CD4-positive, alpha-beta T cell treated with Interleukin-4 for 4 hours (primary cell): ENCODE results near the gene PRKRIP1.
"Not testable (repeated sequence)": the region's sequence is repeated elsewhere in the genome, so short reads cannot be mapped to it uniquely, and the experiment has no call there.

Experiments used
- DNase-seq: peaks from one replicate; pipeline ENCODE4 v3.0.0-alpha.2; 2020

The PRKRIP1 gene

DNA sequence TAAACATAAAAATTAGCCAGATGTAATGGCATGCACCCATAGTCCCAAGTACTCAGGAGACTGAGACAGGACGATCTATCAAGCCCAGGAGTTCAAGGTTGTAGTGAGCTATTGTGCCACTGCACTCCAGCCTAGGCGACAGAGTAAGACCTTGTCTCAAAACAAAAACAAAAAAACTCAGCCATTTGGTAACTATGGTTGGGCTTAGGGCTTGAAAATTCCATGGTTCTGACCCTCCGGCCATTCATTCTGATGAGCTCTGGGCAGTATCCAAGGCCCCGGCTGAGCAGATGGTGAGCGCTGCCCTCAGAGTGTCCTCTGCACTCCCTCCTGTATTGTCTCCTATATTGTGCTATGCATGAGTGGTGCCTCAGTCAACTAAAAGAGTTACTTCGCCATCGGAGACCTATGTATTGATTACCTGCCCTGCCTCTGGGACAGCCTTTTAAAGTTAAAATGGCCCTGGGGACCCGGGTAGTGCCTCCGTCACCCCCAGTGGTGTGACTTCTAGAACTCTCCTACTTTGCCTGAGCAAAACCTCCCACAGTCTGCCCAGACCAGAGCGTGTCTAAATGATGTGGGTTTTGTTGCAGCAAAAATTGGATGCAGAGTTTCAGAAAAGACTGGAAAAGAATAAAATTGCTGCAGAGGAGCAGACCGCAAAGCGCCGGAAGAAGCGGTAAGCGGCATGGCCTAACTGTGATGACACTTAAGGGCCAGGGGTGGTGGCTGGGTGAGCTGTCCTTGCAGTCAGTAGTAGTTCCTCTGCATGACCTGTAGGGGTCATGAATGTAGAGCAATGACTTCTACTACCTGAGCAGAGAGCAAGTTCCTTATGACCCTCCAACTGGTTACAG lies 8.1 kb downstream of the PRKRIP1 start:
- peak; percentile 72 for DNase-seq

DNA sequence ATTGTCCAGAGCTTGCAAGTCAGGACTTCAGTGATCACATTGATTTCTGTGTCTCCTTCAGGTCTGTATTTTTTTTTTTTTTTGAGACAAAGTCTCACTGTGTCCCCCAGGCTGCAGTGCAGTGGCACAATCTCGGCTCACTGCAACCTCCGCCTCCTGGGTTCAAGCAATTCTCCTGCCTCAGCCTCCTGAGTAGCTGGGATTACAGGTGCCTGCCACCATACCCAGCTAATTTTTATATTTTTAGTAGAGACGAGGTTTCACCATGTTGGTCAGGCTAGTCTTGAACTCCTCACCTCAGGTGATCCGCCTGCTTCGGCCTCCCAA lies 8.7 kb downstream of the PRKRIP1 start:
- not testable (repeated sequence) for DNase-seq

DNA sequence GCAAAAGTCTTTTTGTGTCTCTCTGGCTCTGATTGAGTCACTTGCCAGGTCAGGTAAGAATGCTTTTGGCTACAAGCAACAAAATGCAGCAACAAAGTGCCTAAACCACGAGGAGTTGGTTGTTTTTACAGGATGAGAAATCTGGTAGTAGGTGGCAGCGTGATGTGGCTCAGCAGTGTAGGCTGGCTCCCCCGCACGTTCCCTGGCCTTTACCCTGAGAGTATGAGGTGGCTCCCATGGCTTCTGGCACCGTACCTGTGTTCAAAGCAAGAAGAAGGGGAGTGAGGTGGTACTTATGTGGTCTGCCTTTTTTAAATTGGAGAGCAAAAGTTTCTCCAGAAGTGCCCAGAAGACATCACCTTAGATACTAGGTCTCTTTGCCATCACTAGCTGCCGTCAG lies 11.7 kb downstream of the PRKRIP1 start:
- no peak for DNase-seq

DNA sequence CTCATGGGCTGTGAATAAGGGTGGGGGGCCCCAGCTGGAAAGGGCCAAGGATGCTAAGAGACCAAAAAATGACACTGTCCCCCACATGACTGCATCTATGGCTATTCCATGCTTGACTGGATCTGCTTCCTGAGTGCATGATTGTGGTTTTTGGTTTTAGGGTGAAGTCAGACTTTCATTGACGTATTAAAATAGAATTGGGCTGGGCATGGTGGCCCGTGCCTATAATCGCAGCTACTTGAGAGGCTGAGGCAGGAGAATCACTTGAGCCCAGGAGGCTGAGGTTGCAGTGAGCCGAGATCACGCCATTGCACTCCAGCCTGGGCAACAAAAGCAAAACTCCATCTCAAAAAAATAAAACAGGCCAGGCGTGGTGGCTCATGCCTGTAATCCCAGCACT lies 12.4 kb downstream of the PRKRIP1 start:
- DNase-seq: not testable (repeated sequence)

DNA sequence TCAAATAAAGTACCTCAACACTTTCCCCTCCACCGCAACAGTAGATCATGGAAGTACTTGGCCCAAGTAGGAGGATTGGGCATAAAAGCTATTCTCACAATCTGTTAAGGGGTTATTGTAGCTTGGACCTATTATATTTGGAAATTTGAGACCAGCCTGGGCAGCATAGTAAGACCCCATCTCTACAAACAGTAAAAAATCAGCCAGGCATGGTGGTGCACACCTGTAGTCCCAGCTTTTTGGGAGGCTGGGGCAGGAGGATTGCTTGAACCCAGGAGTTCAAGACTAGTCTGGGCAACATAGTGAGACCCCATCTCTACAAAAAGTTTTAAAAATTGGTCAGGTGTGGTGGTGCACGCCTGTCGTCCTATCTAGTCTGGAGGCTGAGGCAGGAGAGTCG lies 13.2 kb downstream of the PRKRIP1 start:
- DNase-seq: no peak

DNA sequence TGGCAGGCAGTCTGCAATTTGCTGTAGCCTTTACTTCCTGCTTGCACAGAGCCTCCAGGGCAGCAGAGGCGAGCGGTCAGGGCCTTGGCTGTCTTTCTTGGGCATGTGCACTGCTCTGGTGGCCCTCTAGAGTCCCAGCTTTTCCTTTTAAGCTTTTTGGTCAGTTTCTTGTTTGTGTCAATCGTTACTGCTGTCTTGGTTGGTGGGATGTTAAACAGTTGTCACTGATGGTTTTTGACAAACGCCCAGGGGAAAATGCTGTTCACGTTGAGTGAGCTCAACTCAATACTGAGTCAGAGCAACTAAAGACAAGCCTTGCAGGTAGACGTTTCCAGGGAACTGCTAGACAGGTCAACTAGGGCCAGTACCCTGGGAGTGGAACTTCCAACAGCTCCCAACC lies 14.0 kb downstream of the PRKRIP1 start:
- DNase-seq: no peak

DNA sequence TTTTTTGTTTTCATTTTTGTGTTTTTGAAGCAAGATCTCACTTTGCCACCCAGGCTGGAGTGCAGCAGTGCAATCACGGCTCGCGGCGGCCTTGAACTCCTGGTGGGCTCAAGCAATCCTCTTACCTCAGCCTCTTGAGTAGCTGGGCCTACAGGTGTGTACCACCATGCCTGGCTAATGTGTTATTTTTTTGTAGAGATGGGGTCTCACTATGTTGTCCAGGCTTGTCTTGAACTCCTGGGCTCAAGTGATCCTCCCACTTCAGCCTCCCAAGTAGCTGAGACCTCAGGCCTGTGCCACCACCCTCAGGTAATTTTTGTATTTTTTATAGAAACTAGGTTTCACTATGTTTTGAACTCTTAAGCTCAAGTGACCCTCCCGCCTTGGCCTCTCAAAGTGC lies 14.8 kb downstream of the PRKRIP1 start:
- DNase-seq: no peak

DNA sequence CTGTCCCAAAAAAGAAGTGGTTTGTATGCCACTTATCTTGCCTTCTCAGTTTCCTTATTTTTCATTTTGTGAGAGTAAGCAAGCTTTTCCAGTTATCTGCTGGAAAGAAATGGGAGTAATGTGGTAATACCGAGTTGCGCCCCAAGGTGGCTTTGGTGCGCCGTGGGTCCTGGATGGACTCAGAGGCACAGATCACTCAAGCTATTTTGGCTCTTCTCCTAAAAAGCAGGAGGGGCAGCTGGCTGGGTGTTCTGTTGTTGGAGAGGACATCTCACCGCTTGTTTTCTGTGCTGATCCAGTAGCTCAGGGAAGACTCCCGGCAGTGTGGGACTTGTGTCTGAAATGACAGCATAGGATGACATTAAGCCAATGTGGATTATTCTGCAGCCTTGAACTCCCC lies 16.4 kb downstream of the PRKRIP1 start:
- peak; percentile 41 for DNase-seq

DNA sequence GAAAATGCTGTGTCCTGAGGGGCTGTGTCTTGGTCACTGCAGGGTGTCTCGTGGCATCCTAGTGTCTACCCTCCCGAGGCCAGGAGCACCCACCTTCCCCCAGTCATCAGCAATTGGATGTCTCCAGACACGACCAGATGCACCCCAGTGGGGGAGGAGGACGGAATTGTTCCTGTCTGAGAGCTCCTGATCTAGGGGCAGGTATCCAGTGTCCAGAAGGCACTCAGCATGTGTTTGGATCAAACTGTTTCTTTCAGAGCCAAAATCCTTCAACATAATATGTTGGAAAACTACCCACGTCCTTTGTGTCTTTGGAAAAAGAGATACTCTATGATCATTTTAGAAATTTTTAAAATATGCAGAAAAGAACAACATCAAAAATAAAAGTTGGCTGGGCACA lies 16.9 kb downstream of the PRKRIP1 start:
- DNase-seq: no peak

DNA sequence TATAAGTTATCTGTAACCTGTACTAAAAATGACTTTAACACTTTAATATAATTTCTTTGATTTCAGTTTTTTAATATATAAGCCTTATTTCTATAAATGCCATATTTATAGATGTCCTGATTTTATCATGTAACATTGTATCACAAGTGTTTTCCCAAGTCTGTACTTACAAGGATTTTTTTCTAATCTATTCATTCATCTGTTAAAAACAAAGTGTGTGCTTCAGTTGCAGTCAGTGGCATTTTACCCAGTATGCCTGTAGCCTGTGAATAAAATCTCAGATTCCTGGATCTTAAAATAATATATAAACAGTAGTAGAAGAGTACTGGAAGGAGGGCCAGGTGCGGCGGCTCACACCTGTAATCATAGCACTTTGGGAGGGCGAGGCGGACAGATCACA lies 17.4 kb downstream of the PRKRIP1 start:
- no peak for DNase-seq

DNA sequence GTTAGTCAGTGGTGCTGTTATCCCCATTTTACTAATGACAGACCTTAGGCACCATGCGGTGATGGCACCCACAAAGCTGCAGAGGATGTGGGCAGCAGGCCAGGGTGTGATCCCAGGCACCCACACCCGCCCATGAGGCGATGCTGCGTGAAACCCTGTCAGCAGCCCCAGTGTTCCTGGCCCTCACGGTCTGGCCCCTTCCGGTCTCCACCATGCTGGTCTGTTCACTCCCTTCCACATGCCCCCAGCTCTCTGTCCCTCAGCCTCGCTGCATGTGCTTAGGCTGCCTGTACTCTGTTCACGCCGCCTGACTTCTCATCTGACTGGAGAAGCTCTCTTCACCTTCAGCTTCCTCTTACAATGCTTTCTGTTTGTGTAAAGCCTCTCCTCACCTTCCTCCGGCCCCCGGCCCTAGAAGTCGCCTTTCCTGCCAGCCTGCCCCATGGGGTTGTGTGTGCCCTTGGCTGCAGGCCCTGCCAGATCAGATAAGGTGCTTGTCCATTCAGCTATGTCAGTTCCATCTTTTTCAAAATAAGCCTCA lies 19.6 kb downstream of the PRKRIP1 start:
- peak; percentile 67 for DNase-seq

DNA sequence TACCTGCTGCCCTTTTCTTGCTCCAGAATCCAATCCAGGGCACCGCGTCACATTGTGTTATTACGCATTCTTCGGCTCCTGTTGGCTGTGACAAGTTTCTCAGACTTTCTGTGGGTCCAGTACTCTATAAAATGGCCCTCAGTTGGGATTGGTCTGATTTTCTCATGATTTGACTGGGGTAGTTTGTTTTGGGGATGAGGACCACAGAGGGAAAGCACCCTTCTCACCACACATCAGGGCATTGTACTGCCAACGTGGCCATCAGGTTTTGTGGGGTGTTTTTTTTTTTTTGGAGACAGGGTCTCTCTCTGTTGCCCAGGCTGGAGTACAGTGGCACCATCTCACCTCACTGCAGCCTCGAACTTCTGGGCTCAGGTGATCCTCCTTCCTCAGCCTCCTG lies 20.2 kb downstream of the PRKRIP1 start:
- no peak for DNase-seq

DNA sequence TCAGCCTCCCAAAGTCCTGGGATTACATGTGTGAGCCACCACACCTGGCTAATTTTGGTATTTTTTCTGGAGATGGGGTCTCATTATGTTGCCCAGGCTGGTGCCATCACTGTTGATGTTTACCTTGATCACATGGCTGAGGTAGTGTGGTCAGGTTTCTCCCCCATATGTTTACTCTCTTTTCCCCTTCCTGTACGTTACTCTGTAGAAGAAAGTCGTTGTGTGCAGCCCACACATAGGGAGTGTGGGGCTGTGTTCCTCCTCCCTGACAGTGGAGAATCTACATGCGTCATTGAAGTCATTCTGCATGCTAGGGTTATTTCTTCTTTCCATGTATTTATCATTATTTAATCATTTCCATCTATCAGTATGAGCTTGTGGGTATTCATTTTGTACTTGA lies 20.9 kb downstream of the PRKRIP1 start:
- DNase-seq: no peak

DNA sequence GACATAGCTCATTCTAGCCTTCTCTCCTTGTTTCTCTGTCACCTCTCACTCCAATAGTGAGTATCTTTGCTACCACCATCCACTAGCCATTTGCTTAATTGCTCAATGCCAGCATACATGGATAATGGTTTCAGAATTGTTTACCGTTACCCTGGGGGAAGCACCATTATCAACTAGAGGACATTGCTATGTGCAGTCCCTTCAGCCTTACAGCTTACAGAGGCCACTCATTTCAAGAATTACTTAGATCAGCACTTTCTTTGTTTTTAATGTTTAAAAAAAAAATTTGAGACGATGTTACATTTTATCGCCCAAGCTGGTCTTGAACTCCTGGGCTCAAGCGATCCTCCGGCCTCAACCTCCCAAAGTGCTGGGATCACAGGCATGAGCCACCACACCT lies 22.4 kb downstream of the PRKRIP1 start:
- DNase-seq: no peak

DNA sequence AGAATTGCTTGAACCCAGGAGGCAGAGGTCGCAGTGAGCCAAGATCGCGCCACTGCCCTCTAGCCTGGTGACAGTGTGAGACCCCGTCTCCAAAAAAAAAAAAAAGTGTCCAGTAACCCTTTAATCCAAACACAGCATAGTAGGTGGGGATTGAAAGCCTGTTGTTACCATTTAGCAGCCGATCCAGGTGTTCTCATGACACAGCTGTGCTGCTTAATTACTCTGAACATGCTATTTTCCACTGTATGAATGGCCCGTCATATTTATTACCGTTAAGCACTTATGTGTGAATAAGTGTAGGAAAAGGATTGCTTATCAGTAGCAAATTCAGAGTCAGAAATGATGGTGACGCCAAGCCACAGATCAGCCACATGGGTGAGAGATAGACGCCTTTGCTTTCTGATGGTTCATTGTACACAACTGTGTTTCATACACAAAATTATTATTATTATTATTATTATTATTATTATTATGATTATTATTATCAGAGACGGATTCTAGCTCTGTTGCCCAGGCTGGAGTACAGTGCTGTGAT lies 25.6 kb downstream of the PRKRIP1 start:
- DNase-seq: no peak

DNA sequence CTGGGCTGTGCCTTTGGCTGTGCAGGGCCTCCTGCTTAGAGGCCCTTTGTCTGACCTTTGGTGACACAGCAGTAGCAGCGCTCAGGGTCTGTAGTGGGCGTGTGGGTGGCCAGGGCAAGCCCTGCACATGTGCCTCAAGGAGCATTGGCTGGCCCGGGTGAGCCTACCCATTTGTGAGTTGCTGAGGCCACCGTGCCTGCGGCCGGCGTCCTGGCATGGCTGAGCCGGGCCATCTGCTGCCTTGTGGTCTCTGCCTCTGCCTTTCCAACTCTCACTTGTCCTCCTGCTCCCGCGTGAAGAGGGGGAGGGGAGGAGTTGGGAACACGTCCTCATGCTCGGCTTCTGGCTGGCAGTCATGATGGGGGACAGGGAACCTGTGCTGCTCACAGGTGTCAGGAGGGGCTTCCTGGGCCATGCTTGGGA lies 28.0 kb downstream of the PRKRIP1 start:
- DNase-seq: no peak

DNA sequence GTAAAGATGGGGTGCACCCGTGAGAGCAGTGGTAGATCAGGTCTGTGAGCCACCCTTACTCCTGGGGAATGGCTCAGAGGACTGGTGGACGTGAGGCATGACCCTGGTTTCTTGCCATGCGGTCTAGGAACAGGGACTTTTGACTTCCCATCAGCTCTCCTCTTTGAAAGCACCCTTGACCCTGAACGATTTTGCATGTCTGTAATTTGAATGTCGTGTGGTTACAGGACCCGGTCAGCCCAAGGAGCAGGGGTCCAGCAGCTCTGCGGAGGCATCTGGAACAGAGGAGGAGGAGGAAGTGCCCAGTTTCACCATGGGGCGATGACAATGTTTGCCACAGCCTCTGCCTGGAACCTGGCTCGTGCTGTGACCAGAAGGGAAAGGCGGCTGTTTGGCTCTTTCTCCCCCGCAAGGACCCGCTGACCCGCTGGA lies 28.6 kb downstream of the PRKRIP1 start:
- no peak for DNase-seq

DNA sequence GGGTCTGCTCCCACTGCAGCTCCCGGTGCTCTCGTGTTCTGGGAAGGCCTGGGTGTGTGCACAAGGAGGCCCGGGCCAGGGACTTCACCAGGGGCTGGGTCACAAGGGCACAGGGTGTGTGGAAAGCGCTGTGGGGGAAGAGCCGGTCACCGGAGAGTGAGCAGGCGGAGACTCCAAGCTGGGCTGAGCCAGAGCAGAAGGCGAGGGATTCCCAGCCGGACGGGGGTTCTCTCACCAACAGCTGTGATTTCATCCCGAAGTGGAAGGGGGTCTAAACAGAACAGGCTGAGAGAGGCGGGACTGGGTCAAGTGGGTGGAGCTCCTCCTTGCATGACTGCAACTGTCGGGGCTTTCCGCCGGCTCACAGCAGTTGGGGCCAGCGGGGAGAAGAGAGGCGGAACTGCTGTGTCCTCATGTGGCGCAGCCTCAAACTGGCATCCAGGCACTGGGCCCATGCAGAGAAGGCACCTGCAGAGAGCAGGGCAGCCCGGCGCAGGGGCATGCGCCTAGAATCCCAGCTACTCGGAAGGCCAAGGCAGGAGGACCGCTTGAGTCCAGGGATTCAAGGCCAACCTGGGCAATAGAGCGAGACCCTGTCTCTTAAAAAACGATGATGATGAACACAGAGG lies 29.6 kb downstream of the PRKRIP1 start:
- peak; percentile 90 for DNase-seq

DNA sequence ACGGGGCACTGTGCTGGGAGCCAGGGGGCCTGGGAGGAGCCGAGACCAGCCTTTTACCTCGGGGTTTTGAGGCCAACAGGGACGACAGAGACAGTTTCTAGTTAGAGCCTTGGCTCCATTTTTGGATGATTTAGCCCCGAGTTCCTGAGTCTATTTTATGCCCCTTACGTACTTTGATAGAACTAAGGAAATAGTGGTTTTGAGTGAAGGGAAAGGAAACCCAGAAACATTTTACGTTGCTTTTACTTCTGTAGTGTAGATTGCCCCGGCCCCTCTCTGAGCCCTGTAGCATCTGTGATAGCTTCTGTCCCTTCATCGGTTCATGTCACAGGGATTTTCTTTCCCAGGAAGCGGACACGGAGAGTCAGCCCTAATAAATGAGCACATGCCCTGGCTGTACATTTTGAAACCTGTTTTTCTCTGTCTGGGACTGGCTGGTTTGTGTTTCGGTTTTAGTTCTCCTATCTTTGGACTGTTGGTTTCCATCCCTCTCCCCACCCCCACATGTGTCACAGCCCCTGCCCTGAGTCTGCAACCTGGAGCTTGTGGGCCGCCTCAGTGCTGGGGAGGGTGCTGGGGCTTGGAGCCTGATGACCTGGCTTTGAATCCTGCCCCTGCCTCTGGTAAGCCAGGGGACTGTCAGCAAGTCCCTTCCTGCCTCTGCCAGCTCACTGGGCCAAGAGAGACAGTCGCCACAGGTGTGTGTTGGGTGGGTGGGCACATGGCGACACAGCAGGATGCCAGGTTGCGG lies 30.3 kb downstream of the PRKRIP1 start:
- DNase-seq: peak; percentile 83

DNA sequence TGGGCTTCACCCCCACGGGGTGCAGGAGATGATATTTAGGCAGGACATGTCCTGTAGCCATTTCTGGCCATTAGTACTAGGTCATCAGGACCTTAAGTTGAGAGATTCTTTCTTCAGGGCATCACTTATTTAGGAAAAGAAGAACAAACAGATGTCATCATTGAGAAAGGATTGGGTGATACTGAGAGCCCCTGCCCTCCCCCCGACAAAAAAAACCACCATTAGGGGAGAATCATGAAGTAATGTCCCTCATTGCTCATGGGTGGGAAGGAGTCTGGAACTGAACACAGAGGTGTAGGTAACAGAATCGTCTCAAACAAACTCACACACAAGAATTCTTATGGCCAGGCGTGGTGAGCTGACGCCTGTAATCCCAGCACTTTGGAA lies 30.8 kb downstream of the PRKRIP1 start:
- peak; percentile 22 for DNase-seq

DNA sequence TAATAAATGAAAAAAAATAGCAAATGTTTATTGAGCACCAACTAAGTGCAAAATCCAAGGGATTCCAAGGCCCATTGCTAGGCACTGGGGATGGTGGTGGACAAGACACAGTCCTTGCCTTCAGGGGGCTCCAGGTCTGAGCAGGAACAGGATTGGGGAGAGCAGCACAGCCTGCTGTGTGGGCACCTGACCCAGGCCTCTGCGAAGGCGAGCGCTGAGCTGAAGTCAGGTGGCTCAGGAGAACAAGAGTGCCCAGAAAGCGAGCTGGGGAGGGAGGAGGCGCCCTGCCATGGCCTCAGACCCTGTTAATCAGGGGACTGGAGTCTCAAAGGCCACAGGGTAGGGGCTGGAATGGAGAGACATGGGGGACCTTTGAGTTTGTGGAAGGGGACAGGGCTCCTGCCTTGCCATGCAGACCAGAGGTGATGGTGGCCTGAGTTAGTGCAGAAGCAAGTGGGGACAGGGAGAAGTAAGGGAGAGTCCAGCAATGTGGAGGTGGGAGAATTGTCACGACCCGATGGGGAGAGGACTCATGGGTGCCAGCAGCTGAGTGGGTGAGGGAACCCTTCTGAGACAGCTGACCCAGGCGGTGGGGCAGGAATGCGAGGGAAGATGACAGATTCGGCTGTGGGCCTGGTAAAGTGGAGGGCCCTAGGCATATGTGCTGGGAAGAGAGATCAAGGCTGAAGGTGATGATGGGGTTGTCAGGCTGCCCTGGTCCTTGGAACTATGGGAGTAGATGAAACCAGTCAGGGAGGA lies 33.2 kb downstream of the PRKRIP1 start:
- no peak for DNase-seq

DNA sequence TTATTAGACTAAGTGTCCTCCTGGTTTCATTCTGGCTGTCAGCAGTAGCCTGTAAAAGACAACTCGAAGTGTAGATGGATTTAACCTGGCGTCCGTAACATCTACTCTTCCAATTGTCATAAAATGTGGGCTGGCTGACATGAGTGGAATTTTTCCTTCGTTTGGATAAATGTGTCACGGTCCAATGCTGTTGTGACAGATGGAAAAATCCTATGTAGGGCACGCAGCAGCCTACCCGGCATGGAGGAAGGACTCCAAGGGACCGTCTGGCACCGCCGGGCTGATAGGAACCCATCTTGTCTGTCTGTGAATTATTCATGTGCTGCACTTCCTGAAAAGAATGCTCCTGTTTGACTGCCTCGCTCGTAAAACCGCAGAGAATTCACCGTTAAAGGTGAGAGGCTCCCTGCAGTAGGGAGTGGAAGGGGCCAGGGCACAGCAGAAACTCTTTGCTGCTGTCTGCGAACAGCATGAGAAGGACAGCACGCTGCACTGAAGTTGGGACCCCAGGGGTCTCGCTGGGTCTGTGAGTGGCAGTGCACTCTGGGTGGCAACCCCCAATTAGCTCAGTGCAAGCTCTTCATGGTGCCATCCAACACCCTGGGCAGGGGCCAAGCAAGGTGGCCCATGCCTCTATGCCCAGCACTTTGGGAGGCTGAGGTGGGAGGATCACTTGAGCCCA lies 35.6 kb downstream of the PRKRIP1 start:
- DNase-seq: peak; percentile 86
